Measurements from ENCODE around the gene TFDP2. TPM values are rescaled to one million over a fixed set of nuclear protein-coding genes. Genes with fewer than 3 reads are reported as not detected.

Gene TFDP2
- total and polyA plus RNA-seq, 2 of the 8 experiments (the other 6 are each of a cell fraction or from before 2014, with no cell fraction given) = 41.1 to 119 TPM

DNA sequence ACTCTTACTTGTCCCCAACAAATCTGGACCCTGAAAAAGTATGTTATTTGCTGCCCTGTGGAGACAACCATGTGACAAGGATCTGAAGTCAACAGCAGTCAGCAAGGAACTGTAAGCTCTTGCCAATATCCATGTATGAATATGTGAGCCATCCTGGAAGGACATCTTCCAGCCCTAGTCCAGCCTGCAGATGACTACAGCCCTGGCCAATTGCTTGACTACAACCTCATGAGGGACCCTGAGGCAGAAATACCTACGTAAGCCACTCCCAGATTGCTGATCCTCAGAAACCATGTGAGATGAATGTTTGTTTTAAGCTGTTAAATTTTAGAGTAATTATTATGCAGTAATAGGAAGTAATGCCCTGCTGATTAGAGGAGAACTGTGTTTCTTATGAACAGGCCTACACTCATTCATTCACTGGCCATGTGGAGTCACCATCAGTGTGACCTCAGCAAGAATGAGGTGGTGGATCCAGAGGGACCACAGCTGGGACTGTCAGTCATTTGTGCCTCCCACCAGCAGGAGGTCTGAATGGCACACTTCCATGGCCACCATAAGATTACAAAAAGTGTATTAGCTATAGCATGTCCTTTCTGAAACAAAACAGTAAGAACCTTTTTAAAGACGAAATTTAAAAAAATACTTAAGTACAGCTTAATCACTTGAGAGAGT, 92.6 kb downstream of the TFDP2 start (continued):
- TF ChIP-seq, protein P1, sequence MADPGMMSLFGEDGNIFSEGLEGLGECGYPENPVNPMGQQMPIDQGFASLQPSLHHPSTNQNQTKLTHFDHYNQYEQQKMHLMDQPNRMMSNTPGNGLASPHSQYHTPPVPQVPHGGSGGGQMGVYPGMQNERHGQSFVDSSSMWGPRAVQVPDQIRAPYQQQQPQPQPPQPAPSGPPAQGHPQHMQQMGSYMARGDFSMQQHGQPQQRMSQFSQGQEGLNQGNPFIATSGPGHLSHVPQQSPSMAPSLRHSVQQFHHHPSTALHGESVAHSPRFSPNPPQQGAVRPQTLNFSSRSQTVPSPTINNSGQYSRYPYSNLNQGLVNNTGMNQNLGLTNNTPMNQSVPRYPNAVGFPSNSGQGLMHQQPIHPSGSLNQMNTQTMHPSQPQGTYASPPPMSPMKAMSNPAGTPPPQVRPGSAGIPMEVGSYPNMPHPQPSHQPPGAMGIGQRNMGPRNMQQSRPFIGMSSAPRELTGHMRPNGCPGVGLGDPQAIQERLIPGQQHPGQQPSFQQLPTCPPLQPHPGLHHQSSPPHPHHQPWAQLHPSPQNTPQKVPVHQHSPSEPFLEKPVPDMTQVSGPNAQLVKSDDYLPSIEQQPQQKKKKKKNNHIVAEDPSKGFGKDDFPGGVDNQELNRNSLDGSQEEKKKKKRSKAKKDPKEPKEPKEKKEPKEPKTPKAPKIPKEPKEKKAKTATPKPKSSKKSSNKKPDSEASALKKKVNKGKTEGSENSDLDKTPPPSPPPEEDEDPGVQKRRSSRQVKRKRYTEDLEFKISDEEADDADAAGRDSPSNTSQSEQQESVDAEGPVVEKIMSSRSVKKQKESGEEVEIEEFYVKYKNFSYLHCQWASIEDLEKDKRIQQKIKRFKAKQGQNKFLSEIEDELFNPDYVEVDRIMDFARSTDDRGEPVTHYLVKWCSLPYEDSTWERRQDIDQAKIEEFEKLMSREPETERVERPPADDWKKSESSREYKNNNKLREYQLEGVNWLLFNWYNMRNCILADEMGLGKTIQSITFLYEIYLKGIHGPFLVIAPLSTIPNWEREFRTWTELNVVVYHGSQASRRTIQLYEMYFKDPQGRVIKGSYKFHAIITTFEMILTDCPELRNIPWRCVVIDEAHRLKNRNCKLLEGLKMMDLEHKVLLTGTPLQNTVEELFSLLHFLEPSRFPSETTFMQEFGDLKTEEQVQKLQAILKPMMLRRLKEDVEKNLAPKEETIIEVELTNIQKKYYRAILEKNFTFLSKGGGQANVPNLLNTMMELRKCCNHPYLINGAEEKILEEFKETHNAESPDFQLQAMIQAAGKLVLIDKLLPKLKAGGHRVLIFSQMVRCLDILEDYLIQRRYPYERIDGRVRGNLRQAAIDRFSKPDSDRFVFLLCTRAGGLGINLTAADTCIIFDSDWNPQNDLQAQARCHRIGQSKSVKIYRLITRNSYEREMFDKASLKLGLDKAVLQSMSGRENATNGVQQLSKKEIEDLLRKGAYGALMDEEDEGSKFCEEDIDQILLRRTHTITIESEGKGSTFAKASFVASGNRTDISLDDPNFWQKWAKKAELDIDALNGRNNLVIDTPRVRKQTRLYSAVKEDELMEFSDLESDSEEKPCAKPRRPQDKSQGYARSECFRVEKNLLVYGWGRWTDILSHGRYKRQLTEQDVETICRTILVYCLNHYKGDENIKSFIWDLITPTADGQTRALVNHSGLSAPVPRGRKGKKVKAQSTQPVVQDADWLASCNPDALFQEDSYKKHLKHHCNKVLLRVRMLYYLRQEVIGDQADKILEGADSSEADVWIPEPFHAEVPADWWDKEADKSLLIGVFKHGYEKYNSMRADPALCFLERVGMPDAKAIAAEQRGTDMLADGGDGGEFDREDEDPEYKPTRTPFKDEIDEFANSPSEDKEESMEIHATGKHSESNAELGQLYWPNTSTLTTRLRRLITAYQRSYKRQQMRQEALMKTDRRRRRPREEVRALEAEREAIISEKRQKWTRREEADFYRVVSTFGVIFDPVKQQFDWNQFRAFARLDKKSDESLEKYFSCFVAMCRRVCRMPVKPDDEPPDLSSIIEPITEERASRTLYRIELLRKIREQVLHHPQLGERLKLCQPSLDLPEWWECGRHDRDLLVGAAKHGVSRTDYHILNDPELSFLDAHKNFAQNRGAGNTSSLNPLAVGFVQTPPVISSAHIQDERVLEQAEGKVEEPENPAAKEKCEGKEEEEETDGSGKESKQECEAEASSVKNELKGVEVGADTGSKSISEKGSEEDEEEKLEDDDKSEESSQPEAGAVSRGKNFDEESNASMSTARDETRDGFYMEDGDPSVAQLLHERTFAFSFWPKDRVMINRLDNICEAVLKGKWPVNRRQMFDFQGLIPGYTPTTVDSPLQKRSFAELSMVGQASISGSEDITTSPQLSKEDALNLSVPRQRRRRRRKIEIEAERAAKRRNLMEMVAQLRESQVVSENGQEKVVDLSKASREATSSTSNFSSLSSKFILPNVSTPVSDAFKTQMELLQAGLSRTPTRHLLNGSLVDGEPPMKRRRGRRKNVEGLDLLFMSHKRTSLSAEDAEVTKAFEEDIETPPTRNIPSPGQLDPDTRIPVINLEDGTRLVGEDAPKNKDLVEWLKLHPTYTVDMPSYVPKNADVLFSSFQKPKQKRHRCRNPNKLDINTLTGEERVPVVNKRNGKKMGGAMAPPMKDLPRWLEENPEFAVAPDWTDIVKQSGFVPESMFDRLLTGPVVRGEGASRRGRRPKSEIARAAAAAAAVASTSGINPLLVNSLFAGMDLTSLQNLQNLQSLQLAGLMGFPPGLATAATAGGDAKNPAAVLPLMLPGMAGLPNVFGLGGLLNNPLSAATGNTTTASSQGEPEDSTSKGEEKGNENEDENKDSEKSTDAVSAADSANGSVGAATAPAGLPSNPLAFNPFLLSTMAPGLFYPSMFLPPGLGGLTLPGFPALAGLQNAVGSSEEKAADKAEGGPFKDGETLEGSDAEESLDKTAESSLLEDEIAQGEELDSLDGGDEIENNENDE (IDR thresholded peaks at IDR 0.05; ENCODE audit: insufficient replicate concordance, low read length) = no peak
- TF ChIP-seq SP2 (IDR thresholded peaks at IDR 0.05; ENCODE audit: low read length) (no peak), TAF1 (IDR thresholded peaks at IDR 0.05; ENCODE audit: low read depth, low read length) (no peak), EP300 (IDR thresholded peaks at IDR 0.05; ENCODE audit: borderline replicate concordance in 1 of 2, low read depth in 2 of 2, low read length in 2 of 2) (no peak), KDM1A (IDR thresholded peaks at IDR 0.05; ENCODE audit: borderline replicate concordance, low read length) (no peak), CTBP2 (IDR thresholded peaks at IDR 0.05; ENCODE audit: borderline replicate concordance, insufficient read depth, insufficient read length, low read length) (no peak), HDAC6 (IDR thresholded peaks at IDR 0.05; ENCODE audit: low read depth, low read length) (no peak)

Data from H1 (cell line).